ENCODE data around the gene ENTPD2.

GRCh38 chr9:137074657-137075274 lies 20.9 kb upstream of the ENTPD2 start:
- TF ChIP-seq WRNIP1 (IDR thresholded peaks at IDR 0.05; ENCODE audit: borderline replicate concordance, low read depth, low read length) (no peak), POLR2AphosphoS2 (IDR thresholded peaks at IDR 0.05; ENCODE audit: low read depth, low read length) (no peak), BACH1 (IDR thresholded peaks at IDR 0.05; ENCODE audit: borderline replicate concordance) (no peak)
